T-helper 9 cell (primary cell): ENCODE results near the gene ZFYVE28.
A peak's percentile ranks its signal among the peaks of the same experiment; 100 is the strongest.
"Not testable (repeated sequence)": the region's sequence is repeated elsewhere in the genome, so short reads cannot be mapped to it uniquely, and the experiment has no call there.

Source experiments
- DNase-seq: peaks from one replicate; pipeline ENCODE4 v3.0.0-alpha.2; 2020

Gene ZFYVE28

GRCh38 chr4:2283199-2283711, 135.2 kb downstream of the ZFYVE28 start:
- DNase-seq, result no peak

GRCh38 chr4:2281575-2282343, 136.7 kb downstream of the ZFYVE28 start:
- peak; percentile 78 for DNase-seq

GRCh38 chr4:2280531-2281300, 137.7 kb downstream of the ZFYVE28 start:
- DNase-seq, result no peak

- DNase-seq, result no peak
These were observed 140.5 kb downstream of the ZFYVE28 start for GRCh38 chr4:2277956-2278355.

GRCh38 chr4:2276581-2277325, 141.7 kb downstream of the ZFYVE28 start:
- DNase-seq, result no peak

- DNase-seq, result no peak
These were observed 142.7 kb downstream of the ZFYVE28 start for GRCh38 chr4:2275546-2276251.

GRCh38 chr4:2275044-2275397, 143.4 kb downstream of the ZFYVE28 start:
- DNase-seq, result not testable (repeated sequence)

GRCh38 chr4:2274320-2275043, 144.0 kb downstream of the ZFYVE28 start:
- DNase-seq, result no peak

- no peak for DNase-seq
These were observed 144.7 kb downstream of the ZFYVE28 start for GRCh38 chr4:2273657-2274319.

- no peak for DNase-seq
These were observed 145.2 kb downstream of the ZFYVE28 start for GRCh38 chr4:2273221-2273620.

GRCh38 chr4:2272828-2273120, 145.7 kb downstream of the ZFYVE28 start:
- DNase-seq, result no peak

- DNase-seq, result no peak
These were observed 146.2 kb downstream of the ZFYVE28 start for GRCh38 chr4:2272026-2272827.

- DNase-seq, result no peak
These were observed 147.0 kb downstream of the ZFYVE28 start for GRCh38 chr4:2271279-2272025.

- DNase-seq, result no peak
These were observed 147.9 kb downstream of the ZFYVE28 start for GRCh38 chr4:2270341-2271165.

- DNase-seq, result no peak
These were observed 148.8 kb downstream of the ZFYVE28 start for GRCh38 chr4:2269618-2270163.

- DNase-seq, result no peak
These were observed 149.3 kb downstream of the ZFYVE28 start for GRCh38 chr4:2269206-2269531.

- no peak for DNase-seq
These were observed 149.9 kb downstream of the ZFYVE28 start for GRCh38 chr4:2268357-2269205.

GRCh38 chr4:2267841-2268240, 150.6 kb downstream of the ZFYVE28 start:
- DNase-seq, result no peak
